NB4 (cell line): Measurements from ENCODE around the gene TRIO.

Source experiments
- CTCF ChIP-seq: IDR thresholded peaks from one replicate; pipeline ENCODE4 v1.5.1; 2012; ENCODE audit warnings: low read depth, low read length
- MAX ChIP-seq: IDR thresholded peaks from 2 replicates; pipeline ENCODE4 v1.6.1; 2011; ENCODE audit warnings: low read depth, low read length
- MYC ChIP-seq: IDR thresholded peaks from 2 replicates; pipeline ENCODE4 v1.6.1; 2011; ENCODE audit warnings: low read depth, low read length
- POLR2A ChIP-seq: IDR thresholded peaks from 2 replicates; pipeline ENCODE4 v1.6.1; 2011; ENCODE audit warnings: mild to moderate bottlenecking; ENCODE audit not compliant: insufficient read length; ENCODE audit errors: extremely low read depth

GRCh38 chr5:14231890-14232289 is 88.7 kb downstream of the TRIO start:
- TF ChIP-seq CTCF, result no peak
- no peak for TF ChIP-seq MAX
- no peak for TF ChIP-seq POLR2A
- no peak for TF ChIP-seq MYC
